GM19463 (cell line): ENCODE results near the gene AHRR.
"Not testable (repeated sequence)": the region's sequence is repeated elsewhere in the genome, so short reads cannot be mapped to it uniquely, and the experiment has no call there.

ENCODE experiments used
- ATAC-seq: cut with Tn5 transposase; IDR thresholded peaks from one replicate; pipeline ENCODE4 v1.9.1; 2021; ENCODE audit warnings: mild to moderate bottlenecking, moderate library complexity; ENCODE audit not compliant: unreplicated experiment

The AHRR gene

GRCh38 chr5:392431-392988 lies 71.0 kb downstream of the AHRR start:
- ATAC-seq: peak; percentile 90

- no peak for ATAC-seq
Measured at GRCh38 chr5:393846-394275, 72.3 kb downstream of the AHRR start.

DNA sequence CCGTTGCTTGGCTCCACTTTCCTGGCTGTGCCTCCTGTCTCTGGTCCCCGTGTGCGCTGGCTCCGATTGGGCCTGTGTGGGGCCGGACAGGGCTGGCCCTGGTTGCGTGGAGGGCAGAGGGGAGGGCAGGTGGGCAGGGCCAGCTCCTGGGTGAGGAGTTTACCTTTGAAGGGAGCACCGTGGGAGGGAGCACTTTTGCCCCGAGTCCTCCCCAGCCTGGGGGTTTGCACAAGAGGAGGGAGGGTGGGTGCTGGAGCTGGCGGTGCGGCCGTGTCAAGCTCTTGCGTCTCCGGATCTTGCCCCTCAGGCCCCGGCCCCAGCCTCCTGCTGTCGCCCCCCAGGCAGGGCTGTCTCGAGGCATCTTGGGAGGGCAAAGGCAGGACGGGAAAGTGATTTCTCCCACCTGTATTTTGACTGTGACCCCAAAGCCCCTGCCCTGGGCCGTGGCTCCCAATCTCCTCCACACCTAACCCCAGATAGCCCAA lies 73.2 kb downstream of the AHRR start:
- no peak for ATAC-seq

DNA sequence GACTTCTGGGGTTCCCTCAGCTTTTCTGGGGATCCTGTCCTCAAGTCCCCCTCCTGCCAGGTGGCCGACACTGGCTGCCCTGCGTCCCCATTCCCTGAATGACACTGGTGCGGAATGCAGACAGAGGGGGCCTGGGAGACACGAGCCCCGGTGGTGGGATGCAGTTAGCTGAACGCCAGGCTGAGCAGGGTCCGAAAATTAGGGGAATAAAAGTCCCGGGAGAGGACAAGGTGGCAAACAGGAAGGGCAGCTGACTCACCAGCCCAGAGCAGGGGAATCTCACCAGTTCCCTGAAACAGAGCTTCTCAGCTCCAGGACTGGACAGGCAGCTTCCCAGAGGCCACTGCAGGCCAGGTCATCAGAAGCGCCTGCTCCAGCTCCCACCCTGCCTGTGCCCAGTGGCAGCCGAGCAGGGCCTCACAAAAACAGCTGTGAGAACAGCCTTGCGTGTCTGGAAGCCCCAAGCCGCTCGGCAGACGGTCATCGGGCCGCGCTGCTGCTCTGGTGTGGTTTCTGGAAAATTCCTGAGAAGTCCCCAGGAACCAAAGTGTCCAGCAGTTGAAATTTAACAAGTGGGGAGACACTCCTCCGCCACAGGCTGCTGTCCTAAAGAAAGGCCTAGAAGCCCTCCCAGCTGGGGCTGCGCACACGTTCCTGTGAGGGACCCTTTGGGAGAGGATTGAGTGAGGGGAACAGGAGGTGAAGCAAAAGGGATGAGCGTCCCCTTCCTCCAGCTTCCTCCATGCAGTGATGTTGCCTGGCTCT lies 73.8 kb downstream of the AHRR start:
- ATAC-seq: no peak

- no peak for ATAC-seq
Measured at GRCh38 chr5:395921-396530, 74.5 kb downstream of the AHRR start.

- ATAC-seq: no peak
Measured at GRCh38 chr5:396531-396961, 75.0 kb downstream of the AHRR start.

DNA sequence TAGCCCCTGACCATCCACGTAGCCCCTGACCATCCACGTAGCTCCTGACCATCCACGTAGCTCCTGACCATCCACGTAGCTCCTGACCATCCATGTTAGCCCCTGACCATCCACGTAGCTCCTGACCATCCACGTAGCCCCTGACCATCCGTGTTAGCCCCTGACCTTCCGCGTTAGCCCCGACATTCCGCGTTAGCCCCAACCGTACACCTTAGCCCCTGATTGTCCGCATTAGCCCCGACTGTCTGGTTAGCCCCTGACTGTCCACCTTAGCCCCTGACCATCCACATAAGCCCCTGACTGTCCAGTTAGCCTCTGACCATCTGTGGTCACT lies 76.6 kb downstream of the AHRR start:
- ATAC-seq: not testable (repeated sequence)

GRCh38 chr5:398475-399295 lies 77.2 kb downstream of the AHRR start:
- no peak for ATAC-seq

DNA sequence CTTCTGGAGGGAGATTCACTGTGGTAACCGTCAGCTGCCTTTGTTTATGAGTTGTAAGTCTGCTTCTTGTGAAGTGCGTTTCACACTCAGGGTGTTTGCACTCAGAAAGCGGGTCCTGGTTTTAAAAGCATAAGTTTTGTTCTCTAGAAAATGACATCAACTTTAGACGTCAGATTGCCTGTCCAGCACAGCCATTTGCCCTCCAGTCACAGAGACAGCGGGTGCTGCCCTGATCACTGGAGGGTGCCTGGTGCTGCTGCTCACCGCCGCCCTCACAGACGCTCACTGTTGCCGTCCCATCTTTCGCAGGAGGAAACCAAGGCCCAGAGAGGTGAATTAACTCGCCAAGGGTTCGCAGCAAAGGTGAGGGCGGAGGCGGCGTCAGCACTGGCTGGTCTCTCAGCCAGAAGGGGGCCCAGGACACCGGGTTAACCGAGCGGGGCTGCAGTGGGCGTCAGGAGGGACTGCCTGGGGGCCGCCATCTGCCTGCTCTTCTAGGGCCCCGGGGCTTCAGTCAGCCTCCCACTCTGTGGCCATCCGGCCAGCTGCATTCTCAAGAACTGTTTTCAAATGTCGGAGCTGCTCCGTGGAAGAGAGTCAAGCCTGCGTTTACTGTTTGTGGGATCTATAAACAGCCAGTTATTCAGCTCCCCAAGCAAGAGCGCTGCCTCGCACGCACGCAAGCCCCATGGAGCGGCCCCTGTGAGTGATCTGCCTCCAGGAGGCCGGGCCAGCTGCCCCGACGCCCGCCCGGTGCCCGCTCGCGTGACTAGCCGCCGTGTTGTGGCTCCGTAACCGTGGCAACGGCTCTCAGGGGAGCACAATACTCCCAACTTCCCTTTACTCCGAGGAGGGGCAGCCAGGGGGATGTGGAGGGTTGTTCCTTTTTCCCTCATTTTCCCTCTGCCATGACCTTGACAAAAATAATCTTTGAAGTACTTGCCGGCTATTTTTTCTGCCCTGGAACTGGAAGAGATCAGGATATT lies 78.1 kb downstream of the AHRR start:
- ATAC-seq: peak; percentile 72

- peak; percentile 15 for ATAC-seq
Measured at GRCh38 chr5:400282-401145, 79.0 kb downstream of the AHRR start.

DNA sequence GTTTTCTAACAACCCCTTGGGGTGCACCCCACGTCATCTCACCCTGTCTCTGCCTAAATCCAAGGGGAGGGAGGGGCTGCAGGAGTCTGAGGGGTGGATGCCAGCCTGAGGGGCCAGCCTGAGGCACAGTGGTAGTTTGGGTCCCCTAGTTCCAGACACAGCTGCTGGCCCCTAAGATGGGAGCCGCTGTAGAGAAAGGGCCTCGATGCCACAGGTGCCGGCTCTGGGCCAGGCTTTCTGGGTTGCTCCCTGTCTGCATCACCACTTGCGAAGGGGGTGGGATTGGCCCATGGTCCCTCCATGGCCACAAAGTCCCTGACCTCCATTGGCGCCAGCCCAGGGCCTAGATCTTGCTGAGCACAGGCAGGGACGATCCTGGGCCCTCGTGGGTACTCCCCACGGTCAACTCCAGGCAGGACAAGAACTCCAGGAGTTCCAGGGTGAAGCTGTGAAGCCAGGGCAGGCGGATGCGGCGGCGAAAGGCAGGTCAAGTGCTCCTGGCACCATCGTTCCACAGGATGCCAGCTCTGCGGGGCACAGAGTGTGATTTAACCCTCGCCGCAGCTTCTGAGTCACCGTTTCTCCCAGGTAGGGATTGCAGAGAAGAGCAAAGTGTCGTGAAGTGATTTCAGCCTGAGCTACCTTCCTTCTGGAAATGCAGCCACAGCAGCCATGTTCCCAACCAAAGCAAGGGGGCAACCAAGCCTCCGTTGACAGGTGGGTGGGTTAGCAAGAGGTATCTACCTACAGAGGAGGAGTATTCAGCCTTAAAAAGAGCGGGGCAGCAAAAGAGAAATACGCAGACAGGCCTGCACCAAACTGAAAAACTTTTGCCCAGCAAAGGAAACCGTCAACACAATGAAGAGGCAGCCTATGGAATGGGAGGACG lies 79.9 kb downstream of the AHRR start:
- ATAC-seq: no peak

- ATAC-seq: not testable (repeated sequence)
Measured at GRCh38 chr5:402219-402614, 80.7 kb downstream of the AHRR start.

DNA sequence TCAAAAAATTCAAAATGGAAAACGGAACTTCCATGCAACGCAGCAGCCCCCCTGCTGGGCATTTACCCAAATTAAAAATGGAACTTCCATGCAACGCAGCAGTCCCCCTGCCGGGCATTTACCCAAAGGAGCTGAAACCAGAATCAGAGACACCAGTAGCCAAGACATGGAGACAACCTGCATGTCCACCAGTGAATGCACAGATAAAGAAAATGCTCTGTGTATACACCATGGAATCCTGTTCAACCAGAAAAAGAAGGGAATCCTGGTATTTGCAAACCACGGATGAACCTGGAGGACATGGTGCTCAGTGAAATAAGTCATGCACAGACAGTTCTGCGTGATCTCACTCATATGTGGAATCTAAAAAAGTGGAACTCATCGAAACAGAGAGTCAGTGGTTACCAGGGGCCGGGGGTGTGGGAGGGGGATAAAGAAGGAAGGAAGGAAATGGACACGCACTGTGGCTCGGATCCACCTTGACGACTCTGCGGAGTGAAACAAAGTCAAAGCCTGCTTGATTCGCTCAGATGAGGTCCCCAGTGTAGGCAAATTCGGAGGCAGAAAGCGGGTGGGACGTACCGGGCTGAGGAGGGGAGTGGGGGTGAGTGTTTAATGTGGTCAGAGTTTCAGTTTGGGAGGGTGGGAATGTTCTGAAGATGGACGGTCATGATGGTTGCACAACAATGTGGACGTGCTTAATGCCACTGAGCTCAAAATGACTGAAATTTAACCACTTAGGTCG lies 81.3 kb downstream of the AHRR start:
- ATAC-seq: peak; percentile 50

DNA sequence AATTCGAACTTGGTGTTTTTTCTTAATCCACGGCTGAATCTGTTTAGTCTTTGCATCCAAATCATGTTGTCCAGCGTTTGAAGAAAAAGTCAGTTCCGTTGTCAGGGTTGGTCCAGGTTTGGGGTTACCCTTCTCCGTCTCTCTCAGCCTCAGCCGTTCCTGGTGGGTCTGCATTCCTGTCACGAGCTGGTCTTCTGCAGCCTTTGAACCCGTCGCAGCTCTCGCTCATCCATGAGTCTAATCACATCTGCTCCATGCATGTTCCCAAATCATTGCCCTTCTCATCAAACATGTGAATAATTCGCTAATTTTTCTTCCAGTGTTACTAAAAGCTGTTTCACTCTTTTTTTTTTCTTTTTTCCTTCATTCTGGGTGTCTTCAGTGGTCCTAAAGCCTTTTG lies 82.5 kb downstream of the AHRR start:
- no peak for ATAC-seq

GRCh38 chr5:404666-405241 lies 83.2 kb downstream of the AHRR start:
- no peak for ATAC-seq

DNA sequence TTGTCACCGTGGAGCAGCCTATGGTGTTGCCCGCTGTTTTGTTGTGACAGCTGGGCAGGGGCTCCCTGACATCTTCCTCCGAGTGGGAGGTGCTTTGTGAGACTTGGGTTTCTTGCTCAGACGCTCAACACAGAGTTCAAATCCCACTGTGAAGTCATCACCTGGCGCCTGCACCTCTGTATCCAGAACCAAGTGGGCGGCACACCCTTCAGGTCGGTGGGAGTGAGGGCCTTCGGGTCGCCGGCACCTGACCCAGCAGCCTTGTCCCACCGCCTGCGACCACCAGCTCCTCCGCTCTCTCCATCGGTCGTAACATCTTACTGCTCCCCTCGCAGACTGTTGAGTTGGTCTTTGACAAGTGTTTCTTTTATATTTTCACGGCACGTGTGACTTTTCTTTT lies 83.9 kb downstream of the AHRR start:
- ATAC-seq: no peak

DNA sequence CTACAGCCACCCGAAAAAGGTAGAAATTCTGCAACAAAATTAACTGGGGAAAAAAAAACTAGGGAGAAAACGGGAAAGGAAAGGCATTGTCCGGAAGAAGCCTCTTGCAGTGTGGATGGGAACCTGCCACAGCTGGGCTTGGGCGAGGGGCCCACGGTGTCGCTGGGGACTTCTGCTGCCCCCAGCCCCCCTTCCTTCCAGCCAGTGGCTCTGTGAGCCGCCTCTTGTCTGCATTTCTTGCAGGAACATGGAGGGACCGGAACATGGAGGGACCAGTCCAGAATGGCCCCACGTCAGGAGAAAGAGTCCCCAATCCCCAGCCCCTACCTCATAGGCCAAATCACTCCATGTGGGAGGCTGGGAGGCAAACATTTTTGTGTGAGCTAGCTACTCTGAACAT lies 84.5 kb downstream of the AHRR start:
- no peak for ATAC-seq
